Measurements from ENCODE around the gene MISP. TPM values are rescaled to one million over a fixed set of nuclear protein-coding genes. Genes with fewer than 3 reads are reported as not detected.

Gene MISP
- total and polyA plus RNA-seq, 2 of the 13 experiments (the other 11 are each of a cell fraction or from before 2014, with no cell fraction given) = 0.67 to 1.3 TPM

GRCh38 chr19:746956-747355 lies 4.0 kb upstream of the MISP start (continued):
- TF ChIP-seq, protein P1, sequence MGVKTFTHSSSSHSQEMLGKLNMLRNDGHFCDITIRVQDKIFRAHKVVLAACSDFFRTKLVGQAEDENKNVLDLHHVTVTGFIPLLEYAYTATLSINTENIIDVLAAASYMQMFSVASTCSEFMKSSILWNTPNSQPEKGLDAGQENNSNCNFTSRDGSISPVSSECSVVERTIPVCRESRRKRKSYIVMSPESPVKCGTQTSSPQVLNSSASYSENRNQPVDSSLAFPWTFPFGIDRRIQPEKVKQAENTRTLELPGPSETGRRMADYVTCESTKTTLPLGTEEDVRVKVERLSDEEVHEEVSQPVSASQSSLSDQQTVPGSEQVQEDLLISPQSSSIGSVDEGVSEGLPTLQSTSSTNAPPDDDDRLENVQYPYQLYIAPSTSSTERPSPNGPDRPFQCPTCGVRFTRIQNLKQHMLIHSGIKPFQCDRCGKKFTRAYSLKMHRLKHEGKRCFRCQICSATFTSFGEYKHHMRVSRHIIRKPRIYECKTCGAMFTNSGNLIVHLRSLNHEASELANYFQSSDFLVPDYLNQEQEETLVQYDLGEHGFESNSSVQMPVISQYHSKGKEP (CRISPR knock-in tag; IDR thresholded peaks at IDR 0.05) = no peak
- TF ChIP-seq RCOR2 (CRISPR knock-in tag; IDR thresholded peaks at IDR 0.05) (no peak), ZNF619 (CRISPR knock-in tag; IDR thresholded peaks at IDR 0.05) (no peak), ZNF776 (CRISPR knock-in tag; IDR thresholded peaks at IDR 0.05) (no peak), AKNA (CRISPR knock-in tag; IDR thresholded peaks at IDR 0.05; ENCODE audit: borderline replicate concordance) (no peak), PHF5A (CRISPR knock-in tag; IDR thresholded peaks at IDR 0.05; ENCODE audit: low read depth, unreplicated experiment) (no peak), ZNF747 (CRISPR knock-in tag; IDR thresholded peaks at IDR 0.05; ENCODE audit: borderline replicate concordance) (no peak), CAMTA2 (CRISPR knock-in tag; IDR thresholded peaks at IDR 0.05; ENCODE audit: borderline replicate concordance) (no peak), ZNF616 (CRISPR knock-in tag; IDR thresholded peaks at IDR 0.05; ENCODE audit: low read depth) (no peak), KMT2A (CRISPR knock-in tag; IDR thresholded peaks at IDR 0.05) (no peak), SAFB2 (CRISPR knock-in tag; IDR thresholded peaks at IDR 0.05; ENCODE audit: borderline replicate concordance, low read depth) (no peak), SAP130 (CRISPR knock-in tag; IDR thresholded peaks at IDR 0.05; ENCODE audit: low read depth) (no peak), RFX1 (IDR thresholded peaks at IDR 0.05) (no peak), ZNF563 (CRISPR knock-in tag; IDR thresholded peaks at IDR 0.05) (no peak), GABPB1 (CRISPR knock-in tag; IDR thresholded peaks at IDR 0.05) (no peak), KAT2B (IDR thresholded peaks at IDR 0.05; ENCODE audit: borderline replicate concordance, low read depth, low read length) (no peak), ZC3H13 (CRISPR knock-in tag; IDR thresholded peaks at IDR 0.05) (no peak)

All from HepG2 (cell line).